GM21526 (cell line): ENCODE measurements around the gene MNAT1.
A peak's percentile ranks its signal among the peaks of the same experiment; 100 is the strongest.
"Not testable (repeated sequence)": the region's sequence is repeated elsewhere in the genome, so short reads cannot be mapped to it uniquely, and the experiment has no call there.

ENCODE experiments used
- ATAC-seq: cut with Tn5 transposase; IDR thresholded peaks from one replicate; pipeline ENCODE4 v1.9.1; 2021; ENCODE audit warnings: moderate library complexity; ENCODE audit not compliant: unreplicated experiment, low FRiP score

The MNAT1 gene

GRCh38 chr14:60734465-60735242, at the start of gene MNAT1:
TSS of gene MNAT1 (plus strand) at chr14:60734761. CDS start at chr14:60734863, 102 bp downstream.
- peak; percentile 90 for ATAC-seq

GRCh38 chr14:60686865-60687264, 47.7 kb upstream of the MNAT1 start:
- no peak for ATAC-seq

DNA sequence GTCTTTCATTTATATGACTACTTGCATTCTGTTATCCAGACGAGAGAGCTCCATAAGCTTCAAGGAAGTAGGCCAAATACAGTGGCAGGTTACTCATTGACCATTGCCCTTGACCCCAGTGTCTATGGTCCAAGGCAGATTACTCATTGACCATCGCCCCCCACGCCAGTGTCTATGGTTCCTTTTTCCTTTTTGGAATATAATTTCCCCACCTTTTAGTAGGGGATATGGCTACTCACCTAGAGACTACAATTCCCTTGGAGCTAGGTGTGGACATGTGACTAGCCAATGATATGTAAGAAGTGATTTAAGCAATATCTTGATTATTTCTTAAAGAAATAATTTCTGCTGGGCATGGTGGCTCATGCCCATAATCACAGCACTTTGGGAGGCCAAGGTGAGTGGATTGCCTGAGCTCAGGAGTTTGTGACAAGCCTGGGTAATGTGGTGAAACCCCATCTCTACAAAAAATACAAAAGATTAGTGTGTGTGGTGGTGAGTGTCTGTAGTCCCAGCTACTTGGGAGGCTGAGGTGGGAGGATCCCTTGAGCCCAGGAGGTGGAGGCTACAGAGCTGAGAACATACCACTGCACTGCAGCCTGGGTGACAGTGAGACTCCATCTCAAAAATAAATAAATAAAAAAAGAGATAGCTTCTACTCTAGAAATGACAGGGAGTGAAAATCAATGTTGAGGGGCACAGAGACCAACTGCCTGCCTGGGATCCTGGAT, 43.0 kb upstream of the MNAT1 start:
- no peak for ATAC-seq

GRCh38 chr14:60695327-60695726, 39.2 kb upstream of the MNAT1 start:
- no peak for ATAC-seq

GRCh38 chr14:60700598-60700997, 34.0 kb upstream of the MNAT1 start:
- ATAC-seq: no peak

- ATAC-seq: no peak
These were observed 29.5 kb upstream of the MNAT1 start for GRCh38 chr14:60705100-60705499.

- ATAC-seq: no peak
These were observed 26.7 kb upstream of the MNAT1 start for GRCh38 chr14:60707858-60708257.

DNA sequence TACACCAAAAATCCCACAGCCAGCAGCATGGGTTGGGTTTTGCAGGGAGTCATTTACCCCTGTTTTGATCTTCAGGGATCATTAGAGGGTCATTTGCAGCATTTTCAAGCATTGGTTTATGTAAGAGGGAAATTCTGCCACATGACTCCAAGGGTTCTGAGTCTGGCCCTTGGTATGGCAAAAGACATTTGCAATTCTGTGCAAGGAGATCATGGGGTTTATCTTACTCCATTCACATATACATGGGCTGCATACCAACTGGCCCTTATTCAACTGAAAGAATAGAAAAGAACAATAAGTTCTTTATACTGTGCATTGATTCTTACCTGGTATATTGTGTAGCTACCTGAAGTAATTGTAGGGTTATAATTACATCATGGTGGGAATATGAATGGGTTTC, 24.1 kb upstream of the MNAT1 start:
- ATAC-seq: no peak

- no peak for ATAC-seq
These were observed 21.0 kb upstream of the MNAT1 start for GRCh38 chr14:60713513-60713912.

GRCh38 chr14:60720391-60720790, 14.2 kb upstream of the MNAT1 start:
- no peak for ATAC-seq

DNA sequence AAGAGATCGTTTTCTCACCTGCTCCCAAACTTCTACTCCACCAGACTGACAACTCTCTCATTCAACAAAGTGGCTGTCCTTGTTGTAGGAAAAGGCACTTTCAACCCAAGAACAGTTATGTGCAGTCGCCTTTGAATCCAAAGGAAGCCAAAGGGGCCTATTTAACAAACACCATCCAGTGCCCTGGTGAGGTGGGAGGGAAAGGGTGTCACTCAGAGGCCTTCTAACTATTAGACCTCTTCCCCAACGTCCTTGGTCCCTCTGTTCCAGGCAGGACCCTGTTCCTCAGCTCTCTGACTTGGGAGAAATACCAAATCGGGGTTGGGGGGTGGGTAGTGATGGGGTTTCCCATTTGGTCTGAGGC, 13.6 kb upstream of the MNAT1 start:
- no peak for ATAC-seq

DNA sequence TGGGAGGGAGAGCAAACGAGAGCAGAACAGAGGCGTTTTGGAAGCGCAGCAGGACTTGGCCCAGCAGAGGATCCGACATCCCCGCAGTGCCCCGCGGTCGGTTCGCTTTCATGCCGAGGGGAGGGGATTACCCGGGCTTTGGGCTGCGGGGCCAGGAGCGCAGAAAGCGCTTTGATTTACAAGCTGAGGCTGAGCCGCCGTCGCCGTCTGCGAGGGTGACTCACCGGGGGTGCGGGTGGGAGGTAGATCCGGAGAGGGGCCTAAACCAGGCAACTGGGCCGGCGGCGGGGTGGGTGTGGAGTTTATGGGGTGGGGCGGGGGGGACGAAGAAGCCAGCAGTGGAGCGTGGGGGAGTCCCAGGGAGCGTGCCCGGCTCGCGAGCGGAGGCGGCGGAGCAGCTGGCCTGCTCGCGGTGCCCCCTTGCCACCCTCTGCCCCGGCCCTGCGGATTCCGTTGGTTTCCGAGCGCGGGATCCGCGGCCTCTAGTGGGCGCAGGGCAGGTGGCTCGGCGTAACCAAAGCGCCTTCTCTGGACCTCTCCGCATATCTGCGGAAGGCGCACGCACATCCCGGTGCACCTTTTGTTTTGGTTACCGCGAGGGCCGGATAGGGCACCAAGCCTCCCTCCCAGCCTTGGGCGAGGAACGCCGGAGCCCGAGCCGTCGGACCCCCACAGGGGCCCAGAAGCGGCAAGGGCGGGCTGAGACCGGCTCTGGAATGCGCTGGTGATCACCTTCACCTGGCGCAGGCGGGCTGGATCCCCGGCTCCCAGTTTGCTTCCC, 13.0 kb upstream of the MNAT1 start:
- ATAC-seq: no peak

- ATAC-seq: no peak
These were observed 12.5 kb upstream of the MNAT1 start for GRCh38 chr14:60722107-60722356.

DNA sequence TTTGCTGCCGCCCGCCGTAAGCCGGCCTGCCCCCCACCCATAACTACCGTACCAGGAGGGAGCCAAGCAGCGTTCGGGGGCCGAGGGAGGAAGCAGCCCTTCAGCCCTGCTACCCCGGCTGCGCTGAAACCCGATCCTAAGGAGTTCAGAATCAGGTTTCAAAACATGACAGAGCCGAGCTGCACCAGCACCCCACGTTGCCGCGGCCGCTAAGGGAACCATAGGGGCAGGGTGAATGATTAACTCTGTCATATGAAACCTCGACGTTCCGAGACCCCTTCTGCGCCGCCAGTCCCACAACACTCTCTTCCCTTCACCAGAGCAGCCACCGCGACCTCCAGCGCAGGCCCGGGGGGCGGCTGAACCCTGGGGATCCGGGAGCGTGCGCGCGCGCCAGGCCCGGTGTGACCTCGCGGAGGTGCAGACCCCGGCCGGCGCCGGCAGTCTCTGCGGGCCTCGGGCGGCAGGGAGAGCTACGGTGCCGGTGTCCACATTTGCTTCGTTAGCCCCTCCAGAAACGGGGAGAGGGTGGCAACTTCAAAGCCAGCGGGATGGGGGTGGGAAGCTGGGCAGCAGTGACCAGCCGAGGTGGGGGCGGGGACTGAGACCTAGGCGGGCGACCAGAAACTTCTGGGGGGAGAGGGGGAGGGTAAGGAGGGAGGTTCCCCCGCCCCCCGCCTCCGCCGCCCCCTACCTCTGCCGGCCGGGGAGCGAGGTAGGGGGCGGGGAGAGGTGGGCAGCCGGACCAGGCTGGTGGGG, 12.0 kb upstream of the MNAT1 start:
- no peak for ATAC-seq

GRCh38 chr14:60723116-60723906, 11.2 kb upstream of the MNAT1 start:
- no peak for ATAC-seq

DNA sequence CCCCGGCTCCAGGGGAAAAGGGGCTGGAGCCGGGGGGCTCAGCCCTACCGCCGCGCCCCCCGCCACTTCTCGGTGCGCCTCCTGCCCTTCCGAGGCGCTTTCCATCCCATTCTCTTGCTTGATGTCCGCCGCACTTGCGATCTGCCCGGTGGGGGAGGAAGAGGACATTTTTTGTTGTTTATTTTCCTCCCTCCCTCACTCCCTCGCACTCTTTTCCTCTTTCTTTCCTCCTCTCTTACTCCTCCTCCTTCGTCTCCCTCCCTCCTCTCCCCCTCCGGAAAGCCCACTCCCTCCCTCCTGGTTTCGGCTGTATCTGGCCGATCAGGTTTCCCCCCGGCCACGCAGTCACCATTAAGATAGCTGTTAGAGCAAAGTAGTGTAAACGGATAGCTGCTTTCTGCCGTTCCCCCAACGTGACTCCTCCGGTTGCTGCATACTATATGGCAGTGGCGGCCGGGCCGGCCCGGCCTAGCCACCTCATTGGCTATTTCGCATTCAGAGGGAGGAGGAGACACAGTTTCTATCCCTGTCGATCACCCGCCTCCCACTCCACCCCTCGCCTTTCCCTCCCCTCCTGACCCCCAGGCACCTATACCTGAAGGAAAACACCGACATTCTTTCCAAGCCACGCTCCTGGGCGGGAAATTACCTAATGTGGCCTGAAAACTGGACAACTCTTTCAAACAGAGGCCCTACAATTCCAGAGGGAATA, 10.5 kb upstream of the MNAT1 start, which contains the start of gene SIX4:
TSS of gene SIX4 (minus strand) at position 445 of the 712 bp plus-strand sequence. CDS start at position 168, 277 bp downstream.
- no peak for ATAC-seq

- ATAC-seq: not testable (repeated sequence)
These were observed 3.3 kb upstream of the MNAT1 start for GRCh38 chr14:60731291-60731690.

DNA sequence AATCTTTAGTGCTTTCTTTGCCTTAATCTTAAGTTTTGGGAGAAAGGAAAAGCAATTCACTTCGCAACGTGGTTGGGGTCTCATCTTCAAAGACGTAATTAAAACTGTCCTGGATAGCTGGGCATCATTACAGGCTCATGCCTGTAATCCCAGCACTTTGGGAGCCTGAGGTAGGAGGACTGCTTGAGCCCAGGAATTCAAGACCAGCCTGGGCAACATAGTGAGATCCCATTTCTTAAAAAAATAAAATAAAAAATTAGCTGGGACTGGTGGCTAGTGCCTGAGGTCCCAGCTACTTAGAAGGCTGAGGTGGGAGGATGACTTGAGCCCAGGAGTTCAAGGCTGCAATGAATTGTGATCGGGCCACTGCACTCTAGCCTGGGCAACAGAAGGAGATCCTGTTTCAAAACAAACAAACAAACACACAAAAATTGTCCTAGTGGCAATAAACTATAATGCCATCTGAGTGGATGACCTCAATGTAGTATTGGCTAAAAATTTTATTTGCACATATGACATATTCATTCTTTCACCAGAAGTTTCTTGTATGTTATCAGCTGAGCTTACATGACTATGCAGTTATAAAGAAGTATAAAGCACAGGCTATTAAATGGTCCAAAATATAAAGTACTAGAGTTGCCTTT, 1.6 kb upstream of the MNAT1 start:
- no peak for ATAC-seq

DNA sequence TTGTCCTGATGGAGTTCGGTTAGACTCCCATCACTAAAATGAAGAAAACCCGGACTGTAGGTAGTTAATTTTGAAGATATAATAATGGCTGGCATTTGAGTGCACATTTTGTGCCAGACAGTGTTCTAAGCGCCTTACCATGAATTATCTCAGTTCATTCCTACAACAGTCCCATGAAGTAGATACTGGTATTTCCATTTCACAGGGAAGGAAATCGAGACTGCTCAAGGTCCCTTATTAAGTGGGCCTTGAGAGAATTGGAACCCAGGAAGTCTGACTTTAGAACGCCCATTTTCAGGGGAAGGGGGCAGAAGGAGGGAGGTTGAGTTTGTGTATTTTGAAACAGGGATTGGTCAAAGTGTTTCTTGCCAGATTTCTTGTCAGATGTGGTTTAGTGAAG, 855 bp downstream of the MNAT1 start:
- ATAC-seq: no peak
